ENCODE results near the gene GPR153. TPM values are rescaled to one million over a fixed set of nuclear protein-coding genes. Genes with fewer than 3 reads are reported as not detected.

The GPR153 gene
- total RNA-seq, 1 experiment from 2014 or later, result 0.32 TPM

DNA sequence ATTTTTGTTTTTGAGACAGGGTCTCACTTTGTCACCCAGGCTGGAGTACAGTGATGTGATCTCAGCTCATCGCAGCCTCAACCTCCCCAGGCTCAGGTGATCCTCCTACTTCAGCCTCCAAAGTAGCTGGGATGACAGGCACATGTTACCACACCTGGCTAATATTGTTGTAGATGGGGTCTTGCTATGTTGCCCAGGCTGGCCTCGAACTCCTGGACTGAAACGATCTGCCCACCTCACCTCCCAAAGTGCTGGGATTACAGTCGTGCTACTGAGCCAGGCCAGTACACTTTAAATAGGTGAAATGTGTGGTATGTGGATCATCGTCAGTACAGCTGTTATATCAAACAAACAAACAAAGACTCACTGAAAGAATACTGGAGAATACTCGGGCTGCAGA, 35.0 kb upstream of the GPR153 start:
- H3K4me3 ChIP-seq, result no peak overlapping the region
- no peaks in the 10 kb centered on the region for H3K27me3 ChIP-seq (replicated peaks)
- no peak overlapping the region for H3K27ac ChIP-seq
- H3K36me3 ChIP-seq, result peaks cover 13% of the 10 kb centered on the region; the same call in 1 of the 2 replicates
- H3K4me1 ChIP-seq (replicated peaks), result peaks cover 16% of the 10 kb centered on the region
- no peak for DNase-seq (ENCODE audit: low read depth in 1 of 2, low spot score in 2 of 2)
- H3K9me3 ChIP-seq (replicated peaks), result no peaks in the 10 kb centered on the region

DNA sequence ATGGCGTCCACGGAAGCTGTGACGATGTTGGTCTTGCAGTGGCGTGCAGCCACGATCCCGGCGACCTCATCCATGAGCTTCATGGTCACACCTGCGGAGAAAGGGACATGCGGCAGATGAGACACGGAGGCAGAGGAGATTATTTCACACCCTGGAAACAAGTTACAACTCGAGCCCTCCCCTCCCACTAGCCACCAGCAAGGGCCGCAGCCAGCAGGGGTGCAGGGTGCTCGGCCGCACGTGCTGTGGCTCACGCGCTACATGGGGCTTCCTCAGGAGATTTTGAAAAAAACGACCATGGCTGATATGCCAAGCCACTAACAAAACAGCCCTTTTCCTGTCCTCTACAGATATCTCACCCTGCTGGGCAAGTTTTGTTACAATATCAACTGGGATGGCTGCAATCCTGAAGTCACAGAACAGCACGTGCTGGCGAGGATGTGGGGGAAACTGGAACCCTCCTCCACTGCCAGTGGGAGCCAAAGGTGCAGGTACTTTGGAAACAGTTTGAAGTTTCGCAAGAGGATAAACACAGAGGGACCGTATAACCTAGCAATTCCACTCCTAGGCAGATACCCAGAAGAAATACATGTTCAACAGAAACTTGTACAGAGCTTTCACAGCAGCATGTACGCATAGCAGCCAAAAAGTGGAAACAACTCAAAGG, 34.1 kb upstream of the GPR153 start:
- no peak for DNase-seq (ENCODE audit: low read depth in 1 of 2, low spot score in 2 of 2)
- peaks cover 16% of the 10 kb centered on the region for H3K4me1 ChIP-seq (replicated peaks)
- H3K4me3 ChIP-seq, result no peak overlapping the region
- H3K27me3 ChIP-seq (replicated peaks), result no peaks in the 10 kb centered on the region
- H3K27ac ChIP-seq, result no peak overlapping the region
- no peaks in the 10 kb centered on the region for H3K9me3 ChIP-seq (replicated peaks)
- peaks cover 13% of the 10 kb centered on the region; the same call in 1 of the 2 replicates for H3K36me3 ChIP-seq

DNA sequence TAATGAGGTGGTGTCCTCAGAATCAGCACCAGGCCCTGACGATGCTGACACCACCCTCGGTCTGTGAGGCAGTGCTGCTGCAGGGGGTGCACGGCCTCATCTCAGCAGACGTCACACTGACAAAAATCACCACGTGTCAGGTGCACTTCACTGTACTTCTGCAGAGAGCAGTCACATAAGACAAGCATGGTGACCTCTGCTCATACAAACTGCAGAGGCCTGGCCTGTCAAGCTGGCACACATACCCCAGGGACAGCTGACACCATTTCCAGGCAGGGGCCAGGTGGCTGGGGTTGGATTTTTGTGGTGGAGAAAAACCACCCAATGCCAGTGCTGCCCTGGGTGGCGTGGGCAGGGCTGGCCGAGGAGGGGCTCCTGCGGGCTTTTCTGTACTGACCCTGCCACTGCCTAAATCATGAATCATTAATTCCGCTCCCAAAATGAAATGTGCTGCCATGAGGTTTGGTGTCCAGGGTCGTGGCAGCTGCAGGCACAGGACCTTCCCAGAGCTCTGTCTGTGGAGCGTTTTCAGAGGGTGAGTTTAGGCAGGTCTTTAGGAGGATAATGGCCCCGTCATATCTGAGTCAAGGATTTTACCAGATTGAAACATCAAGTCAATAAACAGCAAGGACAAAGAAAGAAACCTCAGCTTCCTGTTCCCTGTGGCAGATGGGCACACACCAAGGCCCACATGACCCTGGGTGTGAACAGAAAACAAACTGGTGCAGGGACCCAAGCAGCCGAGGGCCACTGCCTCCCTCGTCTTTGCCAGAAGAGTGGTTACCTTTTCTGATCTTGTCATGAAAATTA, 33.4 kb upstream of the GPR153 start:
- Histone ChIP-seq H3K4me3 (no peak overlapping the region), H3K27me3 (replicated peaks) (no peaks in the 10 kb centered on the region), H3K4me1 (replicated peaks) (peaks cover 16% of the 10 kb centered on the region), H3K27ac (no peak overlapping the region), H3K9me3 (replicated peaks) (no peaks in the 10 kb centered on the region), H3K36me3 (peaks cover 13% of the 10 kb centered on the region; the same call in 1 of the 2 replicates)
- peak in 1 of 2 experiments; percentile 11 for DNase-seq (ENCODE audit: low read depth in 1 of 2, low spot score in 2 of 2)

DNA sequence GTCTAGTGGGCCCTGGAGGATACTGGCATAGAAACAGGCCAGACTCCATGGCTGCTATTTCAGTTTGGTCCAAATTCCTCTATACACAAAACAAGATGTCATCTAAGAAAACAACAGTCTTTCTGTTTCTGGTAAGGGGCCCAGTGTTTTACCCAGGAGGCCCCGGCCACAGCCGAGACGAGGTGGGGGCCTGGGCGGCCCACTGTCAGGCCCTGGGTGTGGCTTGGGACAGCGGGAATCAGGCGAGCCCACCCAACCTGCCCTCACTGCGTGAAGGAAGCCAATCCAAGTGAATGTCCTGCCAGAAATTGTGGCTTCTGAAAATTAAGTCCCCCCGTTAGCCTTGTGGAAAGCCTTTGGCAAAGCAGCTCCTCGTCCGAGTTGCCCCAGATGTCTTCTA, 31.2 kb upstream of the GPR153 start:
- Histone ChIP-seq H3K27ac (no peak overlapping the region), H3K4me3 (no peak overlapping the region), H3K27me3 (replicated peaks) (no peaks in the 10 kb centered on the region), H3K36me3 (peaks cover 13% of the 10 kb centered on the region; the same call in 1 of the 2 replicates), H3K4me1 (replicated peaks) (peaks cover 16% of the 10 kb centered on the region), H3K9me3 (replicated peaks) (no peaks in the 10 kb centered on the region)
- no peak for DNase-seq (ENCODE audit: low read depth in 1 of 2, low spot score in 2 of 2)

DNA sequence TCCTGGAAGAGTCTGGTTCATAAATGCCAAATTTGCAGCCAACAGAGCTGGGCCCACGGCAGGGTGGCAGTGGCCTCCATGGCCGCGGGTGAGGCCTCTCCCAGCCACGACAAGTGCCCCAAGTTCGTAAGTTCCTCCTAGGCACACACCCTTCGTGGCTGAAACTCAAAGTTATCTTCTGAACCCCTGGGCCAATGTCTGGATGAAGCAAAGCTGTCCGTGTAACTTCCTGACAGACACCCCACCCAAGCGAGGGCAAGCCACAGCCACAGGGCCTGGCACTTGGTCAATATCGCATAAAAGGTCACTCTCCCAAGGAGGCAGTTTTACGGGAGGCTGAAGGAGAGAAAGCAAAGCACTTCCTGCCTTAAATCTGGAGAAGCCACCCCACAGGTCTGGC, 27.8 kb upstream of the GPR153 start:
- H3K27me3 ChIP-seq (replicated peaks), result no peaks in the 10 kb centered on the region
- no peaks in the 10 kb centered on the region for H3K9me3 ChIP-seq (replicated peaks)
- H3K4me3 ChIP-seq, result no peak overlapping the region
- no peaks in the 10 kb centered on the region; the same call in 1 of the 2 replicates for H3K4me1 ChIP-seq (replicated peaks)
- DNase-seq (ENCODE audit: low read depth in 1 of 2, low spot score in 2 of 2), result no peak
- H3K27ac ChIP-seq, result no peak overlapping the region
- peaks cover 6% of the 10 kb centered on the region; the same call in 1 of the 2 replicates for H3K36me3 ChIP-seq

DNA sequence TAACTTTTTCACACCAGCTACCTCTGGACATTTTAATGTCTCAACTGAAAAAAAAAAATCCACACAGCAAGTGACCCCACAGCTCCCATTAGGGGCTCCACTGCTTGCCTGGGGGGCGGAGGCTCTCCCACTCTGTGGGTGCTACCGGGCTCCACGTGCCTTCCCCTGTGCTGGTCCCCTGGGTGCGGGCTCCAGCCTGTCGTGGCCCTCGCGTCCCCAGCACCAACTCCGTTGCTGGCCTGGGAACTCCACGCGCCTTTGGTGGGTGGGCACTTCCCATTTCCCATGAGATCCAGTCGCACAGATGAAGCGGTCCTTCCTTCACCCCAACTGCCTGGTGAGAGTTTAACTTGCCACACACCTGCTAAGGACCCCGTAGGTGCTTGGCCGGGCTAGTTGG, 27.1 kb upstream of the GPR153 start:
- H3K4me3 ChIP-seq, result no peak overlapping the region
- H3K36me3 ChIP-seq, result no peaks in the 10 kb centered on the region
- no peak for DNase-seq (ENCODE audit: low read depth in 1 of 2, low spot score in 2 of 2)
- no peak overlapping the region for H3K27ac ChIP-seq
- H3K9me3 ChIP-seq (replicated peaks), result no peaks in the 10 kb centered on the region
- H3K4me1 ChIP-seq (replicated peaks), result no peaks in the 10 kb centered on the region
- no peaks in the 10 kb centered on the region for H3K27me3 ChIP-seq (replicated peaks)

DNA sequence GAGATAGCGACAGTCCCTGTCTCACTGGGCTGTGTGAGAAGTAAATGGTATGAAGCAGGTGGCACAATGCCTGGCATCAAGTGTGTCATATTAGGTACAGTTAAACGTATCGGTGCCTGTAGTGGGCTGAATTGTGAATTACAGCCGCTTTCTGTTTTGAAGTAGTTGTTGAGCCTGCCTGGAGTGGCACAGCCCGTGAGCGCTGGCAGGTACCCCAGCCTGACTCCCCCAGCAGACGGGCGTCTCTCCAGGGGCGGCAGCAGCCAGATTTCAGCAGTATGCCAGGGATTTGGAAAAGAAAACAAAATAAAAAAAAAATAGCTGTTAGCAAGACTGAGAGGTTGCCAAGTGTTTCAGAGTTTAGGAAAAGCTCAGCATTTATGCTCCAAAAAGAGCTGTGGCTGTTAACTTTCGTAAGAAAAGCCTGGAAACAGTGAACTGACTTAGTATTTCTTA, 26.6 kb upstream of the GPR153 start:
- no peak for DNase-seq (ENCODE audit: low read depth in 1 of 2, low spot score in 2 of 2)
- H3K9me3 ChIP-seq (replicated peaks), result no peaks in the 10 kb centered on the region

DNA sequence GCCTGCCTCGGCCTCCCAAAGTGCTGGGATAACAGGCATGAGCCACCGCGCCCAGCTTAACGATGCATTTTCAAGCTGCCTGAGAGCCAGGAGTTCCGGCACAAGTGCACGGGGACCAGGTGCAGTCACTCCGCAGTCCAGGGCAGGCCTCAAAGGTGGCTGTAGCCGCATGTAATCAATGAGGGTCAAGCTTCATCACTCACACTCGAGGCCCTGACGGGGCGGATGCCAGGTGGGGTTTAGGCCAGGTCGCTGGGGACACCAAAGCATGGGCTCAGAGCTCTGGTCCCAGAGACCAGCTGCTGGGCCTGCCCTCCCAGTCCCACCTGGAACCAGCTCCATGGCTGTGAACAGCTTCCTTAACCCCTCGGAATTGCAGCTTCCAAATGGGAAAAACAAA, 26.1 kb upstream of the GPR153 start:
- DNase-seq (ENCODE audit: low read depth in 1 of 2, low spot score in 2 of 2), result no peak
- no peaks in the 10 kb centered on the region for H3K4me1 ChIP-seq (replicated peaks)

More for the DNA sequence above, 26.6 kb upstream of the GPR153 start:
- Histone ChIP-seq H3K36me3 (no peaks in the 10 kb centered on the region), H3K4me1 (replicated peaks) (no peaks in the 10 kb centered on the region), H3K4me3 (no peak overlapping the region), H3K27me3 (replicated peaks) (no peaks in the 10 kb centered on the region), H3K27ac (no peak overlapping the region)

DNA sequence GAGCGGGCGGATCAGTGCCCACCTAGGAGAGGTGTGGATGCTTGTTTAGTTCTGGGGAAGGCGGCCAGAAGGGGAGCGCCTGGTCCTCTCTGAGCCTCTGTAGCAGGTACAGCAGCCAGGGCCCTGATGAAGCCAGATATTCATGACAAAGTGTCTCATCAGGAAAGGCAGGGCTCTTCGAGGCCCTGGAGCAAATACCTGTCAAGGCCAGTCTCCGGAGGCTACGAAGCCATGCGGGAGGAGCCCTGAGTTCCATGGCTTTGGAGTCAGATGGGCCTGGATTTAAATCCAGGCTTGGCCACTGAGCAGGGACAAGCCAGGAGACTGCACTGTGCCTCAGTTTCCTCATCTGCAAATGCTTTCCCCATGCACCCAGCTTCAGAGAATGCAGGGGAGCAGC, 25.4 kb upstream of the GPR153 start:
- H3K36me3 ChIP-seq, result no peaks in the 10 kb centered on the region
- H3K27me3 ChIP-seq (replicated peaks), result no peaks in the 10 kb centered on the region
- no peaks in the 10 kb centered on the region for H3K4me1 ChIP-seq (replicated peaks)
- no peak overlapping the region for H3K27ac ChIP-seq
- no peak for DNase-seq (ENCODE audit: low read depth in 1 of 2, low spot score in 2 of 2)
- no peaks in the 10 kb centered on the region for H3K9me3 ChIP-seq (replicated peaks)
- H3K4me3 ChIP-seq, result no peak overlapping the region

More for the DNA sequence above, 26.1 kb upstream of the GPR153 start:
- Histone ChIP-seq H3K9me3 (replicated peaks) (no peaks in the 10 kb centered on the region), H3K27ac (no peak overlapping the region), H3K4me3 (no peak overlapping the region), H3K27me3 (replicated peaks) (no peaks in the 10 kb centered on the region), H3K36me3 (no peaks in the 10 kb centered on the region)

DNA sequence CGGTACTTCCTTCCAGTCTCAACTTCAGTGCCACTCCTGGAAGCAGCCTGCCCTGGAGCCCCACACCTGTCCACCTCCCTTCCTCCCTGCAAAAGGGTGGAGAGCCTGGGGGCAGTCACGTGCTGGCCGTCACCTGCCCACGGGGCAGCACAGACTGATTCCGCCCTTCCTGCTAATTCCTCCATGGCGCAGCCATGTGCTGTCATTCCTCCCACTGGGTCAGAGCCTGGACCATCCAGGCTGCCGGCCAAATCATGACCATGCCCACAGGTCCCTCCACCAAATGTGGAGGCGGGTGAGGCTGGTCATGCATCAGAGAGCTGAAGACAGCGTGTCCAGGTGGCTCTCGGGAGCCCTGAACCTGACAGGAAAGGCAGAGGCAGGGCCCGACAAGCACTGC, 24.4 kb upstream of the GPR153 start:
- Histone ChIP-seq H3K4me3 (no peak overlapping the region), H3K9me3 (replicated peaks) (no peaks in the 10 kb centered on the region), H3K4me1 (replicated peaks) (no peaks in the 10 kb centered on the region), H3K27ac (no peak overlapping the region), H3K27me3 (replicated peaks) (no peaks in the 10 kb centered on the region), H3K36me3 (no peaks in the 10 kb centered on the region)
- no peak for DNase-seq (ENCODE audit: low read depth in 1 of 2, low spot score in 2 of 2)

DNA sequence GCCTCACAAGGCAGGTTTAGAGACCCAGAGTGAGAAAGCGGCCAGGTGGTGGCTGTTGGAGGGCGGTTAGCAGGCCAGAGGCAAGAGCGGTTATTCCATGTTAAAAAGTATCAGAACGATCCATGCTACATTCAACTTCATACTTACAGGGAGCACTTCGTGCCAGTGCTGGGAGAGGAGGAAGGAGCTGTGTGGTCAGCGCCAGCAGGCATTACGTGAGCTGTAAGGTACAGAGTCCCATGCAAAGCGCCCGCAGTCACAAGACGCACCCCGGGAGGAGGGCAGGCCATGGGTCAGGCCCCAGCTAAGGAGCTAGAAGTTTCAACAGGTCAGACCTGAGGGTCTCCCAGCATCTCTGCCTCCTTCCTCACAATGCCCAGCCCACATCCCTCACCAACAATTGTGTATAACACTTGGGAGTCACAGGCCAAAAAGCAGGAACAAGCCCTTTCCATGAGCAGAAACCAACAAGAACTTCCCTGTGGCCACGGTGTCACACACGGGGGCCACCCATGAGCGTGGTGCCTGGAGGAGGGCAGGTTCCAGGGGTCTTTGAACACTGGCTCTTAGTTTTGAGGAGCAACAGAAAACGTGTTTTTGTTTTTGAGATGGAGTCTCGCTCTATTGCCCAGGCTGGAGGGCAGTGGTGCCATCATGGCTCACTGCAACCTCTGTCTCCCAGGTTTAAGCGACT, 21.8 kb upstream of the GPR153 start:
- Histone ChIP-seq H3K4me1 (replicated peaks) (no peaks in the 10 kb centered on the region), H3K4me3 (no peak overlapping the region), H3K27ac (no peak overlapping the region), H3K9me3 (replicated peaks) (no peaks in the 10 kb centered on the region), H3K36me3 (no peaks in the 10 kb centered on the region), H3K27me3 (replicated peaks) (no peaks in the 10 kb centered on the region)
- no peak for DNase-seq (ENCODE audit: low read depth in 1 of 2, low spot score in 2 of 2)

DNA sequence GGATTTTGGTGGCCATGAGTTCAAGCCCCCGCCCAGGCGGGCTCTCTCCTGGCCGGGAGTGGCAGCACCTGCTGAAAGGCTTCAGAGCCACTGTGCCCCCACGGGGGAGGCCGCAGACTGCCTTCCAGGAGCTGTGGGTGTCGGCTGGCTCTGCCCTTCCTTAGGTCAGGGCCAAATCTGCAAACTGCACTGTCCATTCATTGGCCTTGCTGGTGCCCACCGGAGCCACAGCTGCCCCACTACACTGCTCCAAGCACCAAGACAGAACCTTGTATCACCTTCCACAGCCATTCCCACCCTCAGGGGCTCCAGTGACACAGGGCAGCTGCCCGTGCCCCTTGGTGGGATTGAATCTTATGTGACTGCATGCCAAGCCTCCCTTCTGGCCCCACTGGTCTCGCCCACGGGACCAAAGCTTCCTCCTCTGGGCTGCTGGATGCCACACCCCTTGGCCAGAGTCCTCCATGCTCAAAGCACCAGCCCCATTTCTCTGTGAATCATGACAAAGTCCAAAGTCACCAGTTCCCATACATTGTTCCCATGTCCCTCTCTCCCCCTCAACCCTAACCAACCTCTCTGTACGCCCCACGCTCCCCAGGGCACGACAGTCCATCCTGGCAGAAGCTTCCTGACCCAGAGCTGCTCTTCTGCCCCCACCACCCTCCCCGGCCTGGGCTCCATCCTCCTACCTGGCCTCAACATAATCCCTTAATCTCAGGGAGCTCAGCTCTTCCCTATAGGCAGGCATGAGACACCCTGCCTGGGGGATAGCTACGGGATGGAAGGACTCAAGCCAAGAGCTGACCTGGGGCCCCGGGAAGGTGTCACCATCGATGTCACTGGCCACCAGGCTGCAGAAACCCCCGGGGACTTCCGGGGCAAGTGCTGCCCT, 20.9 kb upstream of the GPR153 start:
- Histone ChIP-seq H3K4me3 (no peak overlapping the region), H3K4me1 (replicated peaks) (no peaks in the 10 kb centered on the region), H3K27ac (no peak overlapping the region), H3K9me3 (replicated peaks) (no peaks in the 10 kb centered on the region), H3K36me3 (no peaks in the 10 kb centered on the region), H3K27me3 (replicated peaks) (no peaks in the 10 kb centered on the region)
- DNase-seq (ENCODE audit: low read depth in 1 of 2, low spot score in 2 of 2), result no peak

DNA sequence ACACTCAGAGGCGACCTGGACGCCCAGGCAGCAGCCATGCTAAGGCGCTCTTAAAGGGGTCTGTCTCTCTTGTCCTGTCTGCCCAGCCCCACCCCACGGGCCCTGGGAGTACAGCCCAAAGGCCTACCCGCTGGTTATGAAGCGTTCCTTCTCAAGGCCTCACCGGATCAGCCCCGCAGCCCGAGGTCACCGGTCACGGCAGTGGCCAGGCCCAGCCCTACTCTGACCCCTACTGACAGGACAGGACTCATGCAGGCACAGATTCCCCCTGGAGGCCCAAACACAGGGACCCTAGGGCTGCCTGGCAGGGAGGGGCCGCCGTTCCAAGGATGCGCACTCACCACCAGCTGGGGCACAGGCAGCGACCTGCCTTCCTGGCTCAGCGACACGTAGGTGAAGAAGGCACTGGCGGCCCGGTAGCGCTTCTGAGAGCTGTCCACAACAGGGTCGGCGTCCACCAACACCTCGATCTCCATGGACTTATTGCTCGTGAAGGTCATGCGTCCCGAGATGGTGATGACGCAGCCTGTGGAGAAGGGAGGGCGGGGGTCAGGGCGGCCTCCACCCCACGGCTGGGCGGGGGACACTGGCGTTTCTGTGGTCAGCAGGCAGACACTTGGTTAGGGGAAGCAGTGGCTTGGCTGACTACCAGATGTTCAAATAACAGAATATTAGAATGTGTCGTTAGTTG, 20.0 kb upstream of the GPR153 start:
- DNase-seq (ENCODE audit: low read depth in 1 of 2, low spot score in 2 of 2), result no peak
- Histone ChIP-seq H3K9me3 (replicated peaks) (no peaks in the 10 kb centered on the region), H3K36me3 (no peaks in the 10 kb centered on the region), H3K4me3 (no peak overlapping the region), H3K27ac (no peak overlapping the region), H3K4me1 (replicated peaks) (no peaks in the 10 kb centered on the region), H3K27me3 (replicated peaks) (no peaks in the 10 kb centered on the region)
